Mesenchymal stem cell (in vitro differentiated cells and primary cell): Measurements from ENCODE around the gene MEF2C.

Source experiments
- DNase-seq: peaks from one replicate; pipeline ENCODE4 v3.0.0-alpha.2; 2013
- H2AFZ ChIP-seq: one replicate; pipeline ENCODE4 v1.6.1; 2013; ENCODE audit warnings: low read depth, mild to moderate bottlenecking, control low read depth, inconsistent platforms, low read length, moderate library complexity
- H2AK5ac ChIP-seq: 2 replicates; pipeline ENCODE4 v1.6.1; 2013; ENCODE audit warnings: low read length, moderate library complexity, mild to moderate bottlenecking, inconsistent platforms; ENCODE audit not compliant: severe bottlenecking
- H2BK120ac ChIP-seq: one replicate; pipeline ENCODE4 v1.6.1; 2013; ENCODE audit warnings: low read depth, mild to moderate bottlenecking, inconsistent platforms, low read length, moderate library complexity
- H2BK12ac ChIP-seq, 2 experiments: one replicate each; pipeline ENCODE4 v1.6.1; 2013; ENCODE audit warnings: inconsistent platforms in 2 of 2, low read length in 2 of 2, mild to moderate bottlenecking in 2 of 2, moderate library complexity in 2 of 2, control low read depth in 1 of 2
- H2BK15ac ChIP-seq: one replicate; pipeline ENCODE4 v1.6.1; 2013; ENCODE audit warnings: mild to moderate bottlenecking, low read depth, inconsistent platforms; ENCODE audit not compliant: poor library complexity, severe bottlenecking
- H2BK5ac ChIP-seq: 2 replicates; pipeline ENCODE4 v1.6.1; 2013; ENCODE audit warnings: low read depth, mild to moderate bottlenecking, low read length, control low read depth, inconsistent platforms; ENCODE audit not compliant: poor library complexity, severe bottlenecking
- H3K14ac ChIP-seq, 2 experiments: one replicate each; pipeline ENCODE4 v1.6.1; 2013; ENCODE audit warnings: inconsistent platforms in 2 of 2, low read length in 2 of 2, control low read depth in 1 of 2, mild to moderate bottlenecking in 1 of 2, moderate library complexity in 1 of 2
- H3K18ac ChIP-seq, 2 experiments: one replicate each; pipeline ENCODE4 v1.6.1; 2013; ENCODE audit warnings: inconsistent platforms in 2 of 2, low read length in 2 of 2, control low read depth in 1 of 2, low read depth in 1 of 2, mild to moderate bottlenecking in 1 of 2
- H3K23ac ChIP-seq, 2 experiments: one replicate each; pipeline ENCODE4 v1.6.1; 2013; ENCODE audit warnings: inconsistent platforms in 2 of 2, low read length in 2 of 2, mild to moderate bottlenecking in 2 of 2, moderate library complexity in 2 of 2, control low read depth in 1 of 2
- H3K27ac ChIP-seq: 2 replicates; pipeline ENCODE4 v1.5.1; 2013; ENCODE audit warnings: mild to moderate bottlenecking, moderate library complexity, low read length, control low read depth, inconsistent platforms; ENCODE audit not compliant: poor library complexity, severe bottlenecking
- H3K27me3 ChIP-seq, 2 experiments: 2 replicates each; pipeline versions ENCODE4 v1.6.1 to v1.7.0; 2013; ENCODE audit warnings: low read length in 2 of 2, mild to moderate bottlenecking in 2 of 2, moderate library complexity in 2 of 2, control low read depth in 1 of 2, inconsistent platforms in 1 of 2; ENCODE audit not compliant: control insufficient read depth in 1 of 2, insufficient read depth in 1 of 2
- H3K36me3 ChIP-seq, 2 experiments: 2 replicates each; pipeline versions ENCODE4 v1.6.1 to v1.7.0; 2013; ENCODE audit warnings: low read length in 2 of 2, control low read depth in 1 of 2, inconsistent platforms in 1 of 2, low read depth in 1 of 2, mild to moderate bottlenecking in 1 of 2; ENCODE audit not compliant: insufficient read depth in 2 of 2, control insufficient read depth in 1 of 2
- H3K4ac ChIP-seq, 2 experiments: one replicate each; pipeline ENCODE4 v1.6.1; 2013; ENCODE audit warnings: inconsistent platforms in 2 of 2, low read length in 2 of 2, mild to moderate bottlenecking in 2 of 2, moderate library complexity in 2 of 2, control low read depth in 1 of 2, low read depth in 1 of 2
- H3K4me1 ChIP-seq: 2 replicates; pipeline ENCODE4 v1.6.1; 2013; ENCODE audit warnings: low read depth, low read length, control low read depth; ENCODE audit not compliant: control insufficient read depth, insufficient read depth
- H3K4me2 ChIP-seq: 2 replicates; pipeline ENCODE4 v1.6.1; 2013; ENCODE audit warnings: low read length, mild to moderate bottlenecking, inconsistent platforms; ENCODE audit not compliant: poor library complexity, severe bottlenecking
- H3K4me3 ChIP-seq, 2 experiments: 2 replicates each; pipeline versions ENCODE4 v1.5.1 to v1.7.0; 2013; ENCODE audit warnings: low read length in 2 of 2, mild to moderate bottlenecking in 2 of 2, control low read depth in 1 of 2, low read depth in 1 of 2; ENCODE audit not compliant: insufficient read depth in 1 of 2
- H3K79me1 ChIP-seq: replicated peaks from 2 replicates; pipeline ENCODE4 v1.6.1; 2013; ENCODE audit warnings: mild to moderate bottlenecking, control low read depth, low read length, inconsistent platforms; ENCODE audit not compliant: poor library complexity, severe bottlenecking
- H3K9ac ChIP-seq: 2 replicates; pipeline ENCODE4 v1.7.0; 2013; ENCODE audit warnings: mild to moderate bottlenecking, low read length, moderate library complexity
- H3K9me3 ChIP-seq: 2 replicates; pipeline ENCODE4 v1.7.0; 2013; ENCODE audit warnings: mild to moderate bottlenecking, low read length; ENCODE audit not compliant: control insufficient read depth
- H4K8ac ChIP-seq: one replicate; pipeline ENCODE4 v1.6.1; 2013; ENCODE audit warnings: inconsistent platforms, mild to moderate bottlenecking, low read length, moderate library complexity
- H4K91ac ChIP-seq: one replicate; pipeline ENCODE4 v1.6.1; 2013; ENCODE audit warnings: mild to moderate bottlenecking, low read length, inconsistent platforms
- WGBS: methylation state at CpG from one replicate; pipeline ENCODE4 v1.1.7; 2013; ENCODE audit warnings: mixed read lengths; 5-methylcytosine and 5-hydroxymethylcytosine counted together

The MEF2C gene

DNA sequence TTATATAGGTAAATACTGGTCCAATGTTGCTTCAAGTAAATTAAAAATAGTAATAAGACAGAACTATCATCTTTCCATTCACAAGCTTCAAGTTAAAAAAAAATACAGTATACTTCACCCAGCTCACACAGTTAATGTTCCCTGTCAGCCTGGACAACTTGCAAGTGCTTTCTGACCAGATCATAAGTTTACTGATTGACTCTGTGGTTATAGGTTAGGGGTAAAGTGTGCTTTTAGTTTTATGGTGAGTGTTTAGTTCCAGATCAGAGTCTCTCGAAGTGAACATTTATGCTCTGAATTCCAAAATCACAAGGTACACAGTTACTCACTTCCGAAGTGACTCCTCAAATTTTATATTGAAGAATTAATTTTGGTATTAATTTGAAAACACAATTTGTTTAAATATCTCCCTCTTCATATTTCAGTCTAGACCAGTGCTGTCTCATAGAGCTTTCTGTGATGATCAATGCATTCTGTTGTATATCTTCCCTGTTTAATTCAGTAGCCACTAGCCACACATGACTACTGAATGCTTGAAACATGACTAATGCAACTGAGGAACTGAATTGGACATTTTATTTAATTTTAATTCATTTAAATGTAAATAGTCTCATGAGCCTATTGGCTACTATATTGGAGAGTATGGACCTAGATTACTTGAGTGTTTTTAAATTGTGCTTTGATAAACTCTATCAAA lies 90.7 kb downstream of the MEF2C start:
- no peak overlapping the region for H3K4me3 ChIP-seq
- no peak overlapping the region for H2BK120ac ChIP-seq
- peak; percentile 15 for DNase-seq
- no peaks in the 10 kb centered on the region for H3K27me3 ChIP-seq
- H3K4me2 ChIP-seq, result no peak overlapping the region
- H3K23ac ChIP-seq, result no peak overlapping the region
- no peak overlapping the region for H3K14ac ChIP-seq
- H3K9ac ChIP-seq, result peak overlapping the region; percentile 11
- H4K91ac ChIP-seq, result no peak overlapping the region
- no CpG with 5 or more reads among the region's 2 CpGs for WGBS
- no peaks in the 10 kb centered on the region for H3K4me1 ChIP-seq
- H3K4ac ChIP-seq, result no peak overlapping the region
- no peaks in the 10 kb centered on the region for H3K79me1 ChIP-seq
- no peak overlapping the region for H2BK12ac ChIP-seq
- H2BK5ac ChIP-seq, result no peak overlapping the region
- H4K8ac ChIP-seq, result no peak overlapping the region
- H3K9me3 ChIP-seq, result no peaks in the 10 kb centered on the region
- no peak overlapping the region for H2AFZ ChIP-seq
- H3K27ac ChIP-seq, result peak overlapping the region; percentile 4
- H3K36me3 ChIP-seq, result no peaks in the 10 kb centered on the region
- H3K18ac ChIP-seq, result no peak overlapping the region
- H2AK5ac ChIP-seq, result no peak overlapping the region
- H2BK15ac ChIP-seq, result no peak overlapping the region

DNA sequence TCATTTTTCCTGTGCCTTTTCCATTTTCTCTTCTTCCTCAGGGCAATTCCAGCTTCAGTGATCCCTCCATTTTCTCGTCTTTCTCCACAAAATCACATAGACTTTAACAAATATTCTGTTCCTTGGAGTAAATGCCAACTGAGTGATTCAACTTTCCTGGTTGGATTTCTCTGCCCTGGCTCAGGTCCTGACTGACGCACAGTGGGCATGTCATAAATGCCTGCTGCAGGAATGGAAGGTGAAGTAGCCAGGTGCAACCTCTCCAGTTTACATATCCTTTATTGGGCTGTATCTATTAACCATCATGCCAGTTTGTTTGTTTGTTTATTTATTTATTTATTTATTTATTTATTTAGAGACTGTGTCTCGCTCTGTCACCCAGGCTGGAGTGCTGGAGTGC lies 95.1 kb downstream of the MEF2C start:
- no peak overlapping the region for H2AFZ ChIP-seq
- no peak overlapping the region for H4K91ac ChIP-seq
- DNase-seq, result no peak
- no peaks in the 10 kb centered on the region for H3K27me3 ChIP-seq
- no peak overlapping the region for H3K4me2 ChIP-seq
- no peak overlapping the region for H2AK5ac ChIP-seq
- no peaks in the 10 kb centered on the region for H3K79me1 ChIP-seq
- no peaks in the 10 kb centered on the region for H3K9me3 ChIP-seq
- no peak overlapping the region for H2BK15ac ChIP-seq
- H3K9ac ChIP-seq, result no peak overlapping the region
- no peaks in the 10 kb centered on the region for H3K4me1 ChIP-seq
- no peak overlapping the region for H3K4me3 ChIP-seq
- no peak overlapping the region for H3K4ac ChIP-seq
- H3K14ac ChIP-seq, result no peak overlapping the region
- 96% methylated on average over 3 of the region's 3 CpGs for WGBS
- no peaks in the 10 kb centered on the region for H3K36me3 ChIP-seq
- H2BK12ac ChIP-seq, result no peak overlapping the region
- no peak overlapping the region for H2BK120ac ChIP-seq
- no peak overlapping the region for H2BK5ac ChIP-seq
- no peak overlapping the region for H3K27ac ChIP-seq
- no peak overlapping the region for H3K18ac ChIP-seq
- H3K23ac ChIP-seq, result no peak overlapping the region
- H4K8ac ChIP-seq, result no peak overlapping the region

- Histone ChIP-seq H3K4me1 (no peaks in the 10 kb centered on the region), H2BK120ac (no peak overlapping the region), H3K36me3 (no peaks in the 10 kb centered on the region), H3K27ac (no peak overlapping the region), H2AK5ac (no peak overlapping the region), H2BK15ac (no peak overlapping the region), H3K79me1 (no peaks in the 10 kb centered on the region), H3K4me2 (no peak overlapping the region), H4K8ac (no peak overlapping the region), H3K23ac (no peak overlapping the region), H3K4ac (no peak overlapping the region), H3K4me3 (no peak overlapping the region), H3K18ac (no peak overlapping the region), H2BK12ac (no peak overlapping the region), H3K27me3 (no peaks in the 10 kb centered on the region), H4K91ac (no peak overlapping the region), H3K9me3 (no peaks in the 10 kb centered on the region), H3K14ac (no peak overlapping the region), H2BK5ac (no peak overlapping the region), H3K9ac (peak overlapping the region; percentile 92), H2AFZ (no peak overlapping the region)
- WGBS, result no CpG with 5 or more reads among the region's 2 CpGs
- no peak for DNase-seq
Measured at GRCh38 chr5:88786789-88787188, 96.2 kb downstream of the MEF2C start.

DNA sequence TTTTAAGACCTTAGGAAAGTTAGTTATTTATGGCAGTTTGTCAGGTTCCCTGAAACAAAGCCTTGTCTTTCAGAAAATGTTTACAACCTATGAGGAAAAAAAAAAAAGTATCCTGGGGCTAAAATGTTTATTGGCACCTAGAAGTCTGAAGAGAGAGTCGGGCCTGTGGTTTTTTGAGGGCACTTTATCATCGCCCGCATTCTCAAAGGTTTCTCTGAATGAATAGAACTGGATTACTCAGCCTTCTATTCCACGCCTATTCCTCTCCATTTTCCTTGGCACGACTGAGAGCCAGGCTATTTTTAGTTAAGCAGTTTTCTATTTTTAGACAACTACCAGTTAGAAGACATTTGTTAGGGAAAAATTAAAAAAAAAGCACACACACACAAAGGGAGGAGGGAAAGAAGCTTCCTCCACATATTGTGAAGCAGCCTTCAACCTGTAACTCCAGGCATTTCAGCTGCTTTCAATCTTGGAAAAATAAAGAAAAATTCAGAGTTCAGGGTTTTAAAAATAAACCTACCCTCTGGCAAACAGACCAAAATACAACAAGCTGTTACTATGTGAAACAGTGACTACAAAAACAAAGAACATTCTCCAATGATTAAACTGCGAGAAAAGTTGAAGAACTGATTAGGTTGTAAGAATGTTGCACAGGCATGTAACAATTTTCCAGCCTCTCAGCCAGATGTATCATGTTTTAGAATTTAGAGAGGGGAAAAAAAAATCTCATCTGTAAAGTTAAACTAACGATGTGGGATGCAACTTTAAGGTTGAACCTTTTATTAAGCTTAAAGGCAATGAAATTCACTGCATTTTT lies 97.0 kb downstream of the MEF2C start:
- no peak overlapping the region for H3K4ac ChIP-seq
- H2BK15ac ChIP-seq, result no peak overlapping the region
- H3K27ac ChIP-seq, result peak overlapping the region; percentile 72
- H2BK12ac ChIP-seq, result no peak overlapping the region
- H3K79me1 ChIP-seq, result no peaks in the 10 kb centered on the region
- H4K8ac ChIP-seq, result no peak overlapping the region
- 0% methylated on average over 4 of the region's 7 CpGs for WGBS
- H3K36me3 ChIP-seq, result no peaks in the 10 kb centered on the region
- H3K27me3 ChIP-seq, result no peaks in the 10 kb centered on the region
- peak overlapping the region; percentile 92 for H3K9ac ChIP-seq
- no peaks in the 10 kb centered on the region for H3K4me1 ChIP-seq
- H4K91ac ChIP-seq, result no peak overlapping the region
- H2BK5ac ChIP-seq, result no peak overlapping the region
- peak overlapping the region; percentile 65 for H3K4me2 ChIP-seq
- no peaks in the 10 kb centered on the region for H3K9me3 ChIP-seq
- no peak overlapping the region for H3K23ac ChIP-seq
- H2AFZ ChIP-seq, result no peak overlapping the region
- H3K14ac ChIP-seq, result no peak overlapping the region
- no peak overlapping the region for H2AK5ac ChIP-seq
- peak; percentile 97 for DNase-seq
- no peak overlapping the region for H2BK120ac ChIP-seq
- H3K4me3 ChIP-seq, result peak overlapping the region in 1 of 2 experiments; percentile 58
- no peak overlapping the region for H3K18ac ChIP-seq
